Measurements from ENCODE around the gene HAPLN3. TPM values are rescaled to one million over a fixed set of nuclear protein-coding genes. Genes with fewer than 3 reads are reported as not detected.

The HAPLN3 gene
- total and polyA plus RNA-seq, 4 donors, result 3.9 to 15.5 (median 10.5) TPM

DNA sequence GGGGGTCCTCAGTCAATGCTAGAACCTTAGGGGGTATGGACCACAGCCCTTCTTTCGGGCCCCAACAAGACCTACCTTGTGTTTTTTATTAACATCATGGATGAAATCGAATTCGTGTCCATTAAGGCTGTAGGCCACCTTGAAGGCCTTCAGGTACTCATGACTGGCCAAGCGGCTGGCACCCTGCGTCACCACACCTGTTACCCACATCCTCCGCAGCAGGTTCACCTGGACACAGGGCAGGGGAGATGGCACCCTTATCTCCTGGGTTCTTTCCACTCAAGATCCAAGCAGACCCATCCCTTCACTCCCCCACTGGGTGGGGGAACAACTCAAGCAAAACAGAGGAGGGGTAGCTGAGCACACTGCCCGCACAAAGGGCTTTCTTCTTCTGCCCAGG, 11.2 kb upstream of the HAPLN3 start:
- TF ChIP-seq, protein P1, sequence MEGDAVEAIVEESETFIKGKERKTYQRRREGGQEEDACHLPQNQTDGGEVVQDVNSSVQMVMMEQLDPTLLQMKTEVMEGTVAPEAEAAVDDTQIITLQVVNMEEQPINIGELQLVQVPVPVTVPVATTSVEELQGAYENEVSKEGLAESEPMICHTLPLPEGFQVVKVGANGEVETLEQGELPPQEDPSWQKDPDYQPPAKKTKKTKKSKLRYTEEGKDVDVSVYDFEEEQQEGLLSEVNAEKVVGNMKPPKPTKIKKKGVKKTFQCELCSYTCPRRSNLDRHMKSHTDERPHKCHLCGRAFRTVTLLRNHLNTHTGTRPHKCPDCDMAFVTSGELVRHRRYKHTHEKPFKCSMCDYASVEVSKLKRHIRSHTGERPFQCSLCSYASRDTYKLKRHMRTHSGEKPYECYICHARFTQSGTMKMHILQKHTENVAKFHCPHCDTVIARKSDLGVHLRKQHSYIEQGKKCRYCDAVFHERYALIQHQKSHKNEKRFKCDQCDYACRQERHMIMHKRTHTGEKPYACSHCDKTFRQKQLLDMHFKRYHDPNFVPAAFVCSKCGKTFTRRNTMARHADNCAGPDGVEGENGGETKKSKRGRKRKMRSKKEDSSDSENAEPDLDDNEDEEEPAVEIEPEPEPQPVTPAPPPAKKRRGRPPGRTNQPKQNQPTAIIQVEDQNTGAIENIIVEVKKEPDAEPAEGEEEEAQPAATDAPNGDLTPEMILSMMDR (IDR thresholded peaks at IDR 0.05; ENCODE audit: control extremely low read depth, extremely low read depth), result no peak
- Histone ChIP-seq H3K9ac (ENCODE audit: insufficient read depth in 1 of 2, low read length in 2 of 2) (no peak overlapping the region), H3K9me3 (ENCODE audit: control insufficient read depth in 4 of 4, insufficient read depth in 3 of 4, low read length in 3 of 4) (no peaks in the 10 kb centered on the region), H3K4me3 (no peak overlapping the region), H3K27me3 (ENCODE audit: control insufficient read depth in 3 of 3, insufficient read depth in 3 of 3, low read length in 2 of 3) (no peaks in the 10 kb centered on the region), H3K4me1 (ENCODE audit: control insufficient read depth in 5 of 5, insufficient read depth in 5 of 5, low read length in 5 of 5) (peaks cover 0 to 10% (median 4%) of the 10 kb centered on the region in 5 donors), H3K36me3 (ENCODE audit: control insufficient read depth in 4 of 4, insufficient read depth in 4 of 4, low read length in 4 of 4) (peaks cover 0 to 37% (median 24%) of the 10 kb centered on the region in 4 donors), H3K27ac (ENCODE audit: low read depth in 1 of 2, low read length in 1 of 2) (no peak overlapping the region)
- WGBS, 2 donors, result 94 to 96% methylated on average over 7 of the region's 7 CpGs
- no peak for ATAC-seq (ENCODE audit: insufficient read depth, low FRiP score)
- no peak for DNase-seq

DNA sequence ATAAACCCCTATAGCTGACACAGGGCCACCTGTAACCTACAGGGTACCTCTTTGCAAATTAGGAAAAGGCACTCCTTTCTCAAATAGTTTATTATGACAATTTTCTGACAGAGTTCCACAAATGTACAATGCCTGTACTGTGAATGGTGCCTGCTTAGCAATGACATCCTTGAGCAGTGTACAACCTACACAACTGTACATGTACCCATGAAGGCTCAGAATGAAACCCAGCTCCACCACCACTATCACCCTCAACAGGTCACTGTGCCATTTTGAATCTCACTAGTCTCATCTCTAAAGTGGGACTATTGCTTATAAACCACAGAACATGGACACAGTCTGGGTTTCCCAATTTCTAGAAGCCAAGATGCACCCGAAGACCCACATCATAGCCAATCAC, 10.8 kb upstream of the HAPLN3 start:
- H3K4me3 ChIP-seq, result no peak overlapping the region
- TF ChIP-seq, protein P1 (IDR thresholded peaks at IDR 0.05; ENCODE audit: control extremely low read depth, extremely low read depth), result no peak
- DNase-seq, result no peak
- H3K27ac ChIP-seq (ENCODE audit: low read depth in 1 of 2, low read length in 1 of 2), result no peak overlapping the region
- H3K36me3 ChIP-seq (ENCODE audit: control insufficient read depth in 4 of 4, insufficient read depth in 4 of 4, low read length in 4 of 4), result peaks cover 0 to 39% (median 25%) of the 10 kb centered on the region in 4 donors
- ATAC-seq (ENCODE audit: insufficient read depth, low FRiP score), result no peak
- no peaks in the 10 kb centered on the region for H3K9me3 ChIP-seq (ENCODE audit: control insufficient read depth in 4 of 4, insufficient read depth in 3 of 4, low read length in 3 of 4)
- H3K9ac ChIP-seq (ENCODE audit: insufficient read depth in 1 of 2, low read length in 2 of 2), result no peak overlapping the region
- H3K4me1 ChIP-seq (ENCODE audit: control insufficient read depth in 5 of 5, insufficient read depth in 5 of 5, low read length in 5 of 5), result peaks cover 0 to 10% (median 3%) of the 10 kb centered on the region in 5 donors
- 95 to 100% methylated on average over 1 of the region's 1 CpG for WGBS, 2 donors
- no peaks in the 10 kb centered on the region for H3K27me3 ChIP-seq (ENCODE audit: control insufficient read depth in 3 of 3, insufficient read depth in 3 of 3, low read length in 2 of 3)

DNA sequence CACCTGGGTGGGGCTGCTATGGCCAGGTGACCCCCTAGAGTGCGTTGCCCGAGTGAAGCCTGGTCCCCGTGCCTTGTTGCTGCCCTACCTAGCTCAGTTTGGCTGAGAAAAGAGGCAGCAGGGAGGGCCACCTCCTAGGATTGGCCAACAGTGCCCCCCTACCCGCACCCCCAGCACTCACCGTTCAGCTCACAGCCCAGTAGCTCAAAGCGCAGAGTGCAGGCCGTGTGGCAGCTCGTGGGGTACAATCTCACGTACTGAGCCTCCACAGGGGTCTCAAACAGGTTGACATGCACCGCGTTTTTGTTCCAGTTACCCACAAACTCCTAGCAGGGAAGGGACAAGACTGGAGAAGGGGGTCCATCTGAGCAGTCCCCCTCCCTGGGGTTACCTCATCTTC, 10.2 kb upstream of the HAPLN3 start:
- ATAC-seq (ENCODE audit: insufficient read depth, low FRiP score) (no peak), DNase-seq (no peak)
- H3K36me3 ChIP-seq (ENCODE audit: control insufficient read depth in 4 of 4, insufficient read depth in 4 of 4, low read length in 4 of 4), result peaks cover 0 to 39% (median 25%) of the 10 kb centered on the region in 4 donors
- H3K4me3 ChIP-seq, result no peak overlapping the region
- 93 to 95% methylated on average over 11 of the region's 11 CpGs for WGBS, 2 donors
- peaks cover 0 to 7% (median 0%) of the 10 kb centered on the region in 5 donors for H3K4me1 ChIP-seq (ENCODE audit: control insufficient read depth in 5 of 5, insufficient read depth in 5 of 5, low read length in 5 of 5)
- TF ChIP-seq, protein P1 (IDR thresholded peaks at IDR 0.05; ENCODE audit: control extremely low read depth, extremely low read depth), result no peak
- H3K27ac ChIP-seq (ENCODE audit: low read depth in 1 of 2, low read length in 1 of 2), result no peak overlapping the region
- H3K9ac ChIP-seq (ENCODE audit: insufficient read depth in 1 of 2, low read length in 2 of 2), result no peak overlapping the region
- no peaks in the 10 kb centered on the region for H3K27me3 ChIP-seq (ENCODE audit: control insufficient read depth in 3 of 3, insufficient read depth in 3 of 3, low read length in 2 of 3)
- no peaks in the 10 kb centered on the region for H3K9me3 ChIP-seq (ENCODE audit: control insufficient read depth in 4 of 4, insufficient read depth in 3 of 4, low read length in 3 of 4)
